Measurements from ENCODE around the gene ISX. TPM values are rescaled to one million over a fixed set of nuclear protein-coding genes. Genes with fewer than 3 reads are reported as not detected.
A peak's percentile ranks its signal among the peaks of the same experiment; 100 is the strongest.

The ISX gene
- total and polyA plus RNA-seq, 2 of the 13 experiments (the other 11 are each of a cell fraction or from before 2014, with no cell fraction given), result 1.4 to 1.8 TPM

- CTCF ChIA-PET (ENCODE audit: low intra/inter-chr PET ratio, low total read pairs), result no interaction called here
- in situ Hi-C loops (cut with HindIII; ENCODE audit: extremely low pct_ligation_motif_present, low pct_unique_long_range_greater_than_20kb), result no loop called here
Observed at GRCh38 chr22:35119494-35119893, 53.5 kb downstream of the ISX start.

GRCh38 chr22:35124691-35125219 lies 58.8 kb downstream of the ISX start:
- Histone ChIP-seq H3K27me3 (ENCODE audit: control insufficient read depth in 1 of 2, insufficient read depth in 2 of 2, low read length in 2 of 2) (no peaks in the 10 kb centered on the region), H3K4me2 (ENCODE audit: low read depth, low read length) (no peak overlapping the region), H3K9me3 (ENCODE audit: low read length) (no peaks in the 10 kb centered on the region), H3K27ac (ENCODE audit: extremely low read length, insufficient read depth, low read length) (no peak overlapping the region), H2AFZ (ENCODE audit: low read length) (no peak overlapping the region), H3K79me2 (ENCODE audit: insufficient read depth, low read length) (no peaks in the 10 kb centered on the region), H3K36me3 (replicated peaks in 1 of 2; ENCODE audit: control insufficient read depth in 1 of 2, insufficient read depth in 2 of 2, low read length in 2 of 2) (no peaks in the 10 kb centered on the region), H4K20me1 (ENCODE audit: insufficient read depth, low read length) (no peaks in the 10 kb centered on the region), H3K4me3 (replicated peaks in 1 of 3; ENCODE audit: insufficient read depth in 1 of 3, low read depth in 2 of 3, low read length in 3 of 3) (no peak overlapping the region), H3K9ac (ENCODE audit: insufficient read depth, low read depth, low read length) (no peak overlapping the region), H3K4me1 (ENCODE audit: insufficient read depth, low read length) (0 out of 2 replicates have a peak, but pooled peaks cover under 1% of the 10 kb centered on the region)
- ChIA-PET CTCF (ENCODE audit: low intra/inter-chr PET ratio, low total read pairs) (no interaction called here), POLR2A (no interaction called here)
- WGBS (ENCODE audit: low lambda C conversion rate), result 34% methylated on average over 3 of the region's 3 CpGs
- intact Hi-C loops (cut with micrococcal nuclease; ENCODE audit: unreplicated experiment), result no loop called here
- in situ Hi-C loops (cut with HindIII; ENCODE audit: extremely low pct_ligation_motif_present, low pct_unique_long_range_greater_than_20kb), result no loop called here
- BruUV-seq (replicated peaks), result no TSS peak
- FAIRE-seq (no peak), DNase-seq (ENCODE audit: low spot score) (no peak), ATAC-seq (no peak)
- TF ChIP-seq ZBTB25 (CRISPR knock-in tag; IDR thresholded peaks at IDR 0.05) (no peak), DMAP1 (CRISPR knock-in tag; IDR thresholded peaks at IDR 0.05) (no peak), FIP1L1 (IDR thresholded peaks at IDR 0.05; ENCODE audit: borderline replicate concordance, insufficient read depth, low read depth, low read length) (no peak), ZNF646 (CRISPR knock-in tag; IDR thresholded peaks at IDR 0.05) (no peak), ZNF256 (CRISPR knock-in tag; conservative IDR thresholded peaks at IDR 0.05) (no peak), SOX6 (IDR thresholded peaks at IDR 0.05) (no peak), SOX6 (CRISPR knock-in tag; IDR thresholded peaks at IDR 0.05) (no peak)

More at GRCh38 chr22:35119494-35119893, 53.5 kb downstream of the ISX start:
- Histone ChIP-seq H3K27me3 (ENCODE audit: control insufficient read depth in 1 of 2, insufficient read depth in 2 of 2, low read length in 2 of 2) (no peaks in the 10 kb centered on the region; a peak in 1 of 5 replicates), H3K4me3 (replicated peaks in 1 of 3; ENCODE audit: insufficient read depth in 1 of 3, low read depth in 2 of 3, low read length in 3 of 3) (no peak overlapping the region), H3K4me1 (ENCODE audit: insufficient read depth, low read length) (peaks cover 16% of the 10 kb centered on the region), H3K9ac (ENCODE audit: insufficient read depth, low read depth, low read length) (no peak overlapping the region), H3K36me3 (replicated peaks in 1 of 2; ENCODE audit: control insufficient read depth in 1 of 2, insufficient read depth in 2 of 2, low read length in 2 of 2) (no peaks in the 10 kb centered on the region), H3K9me3 (ENCODE audit: low read length) (no peaks in the 10 kb centered on the region), H2AFZ (ENCODE audit: low read length) (no peak overlapping the region), H3K79me2 (ENCODE audit: insufficient read depth, low read length) (no peaks in the 10 kb centered on the region), H4K20me1 (ENCODE audit: insufficient read depth, low read length) (no peaks in the 10 kb centered on the region; the same call in 1 of the 2 replicates), H3K27ac (ENCODE audit: extremely low read length, insufficient read depth, low read length) (no peak overlapping the region), H3K4me2 (ENCODE audit: low read depth, low read length) (no peak overlapping the region)
- intact Hi-C loops (cut with micrococcal nuclease; ENCODE audit: unreplicated experiment), result no loop called here
- no peak for TF ChIP-seq TEAD3 (CRISPR knock-in tag; optimal IDR thresholded peaks at IDR 0.05; ENCODE audit: borderline replicate concordance)
- TF ChIP-seq ARHGAP35 (CRISPR knock-in tag; IDR thresholded peaks at IDR 0.05; ENCODE audit: borderline replicate concordance), result no peak
- DNase-seq (ENCODE audit: low spot score) (no peak), FAIRE-seq (no peak), ATAC-seq (peak; percentile 42; the same call in 2 of the 3 replicates)
- POLR2A ChIA-PET, result no interaction called here
- no TSS peak for BruUV-seq (replicated peaks)
